Right lobe of liver (tissue), 6 donors: ENCODE data around the gene HBG2. TPM values are rescaled to one million over a fixed set of nuclear protein-coding genes. Genes with fewer than 3 reads are reported as not detected.

Source experiments
- ATAC-seq, 4 donors: fragments of 200-7000 bp; cut with Tn5 transposase; one replicate each; pipeline ENCODE4 v1.9.1; 2020; ENCODE audit warnings: mild to moderate bottlenecking in 4 of 4, moderate library complexity in 4 of 4
- DNase-seq, 3 donors: peaks; one replicate each; pipeline ENCODE4 v3.0.0-alpha.2; 2020
- H3K27ac ChIP-seq, 3 donors: fragments of 200-600 bp; one replicate each; pipeline ENCODE4 v1.8.0; 2022
- H3K27me3 ChIP-seq, 2 donors: fragments of 200-600 bp; one replicate each; pipeline ENCODE4 v1.8.0; 2022
- H3K36me3 ChIP-seq, 4 donors: fragments of 200-600 bp; sonication (generic) in 1 of 4; one replicate each; pipeline versions ENCODE4 v1.5.1 to v1.8.0; 2017 to 2022; ENCODE audit warnings: control low read depth in 1 of 4
- H3K4me1 ChIP-seq, 4 donors: fragments of 200-600 bp; sonication (generic) in 1 of 4; one replicate each; pipeline versions ENCODE4 v1.5.1 to v1.8.0; 2017 to 2022; ENCODE audit warnings: control low read depth in 1 of 4
- H3K4me3 ChIP-seq, 3 donors: fragments of 200-600 bp; one replicate each; pipeline ENCODE4 v1.8.0; 2022
- H3K9me3 ChIP-seq, 4 donors: fragments of 200-600 bp; sonication (generic) in 1 of 4; one replicate each; pipeline versions ENCODE4 v1.5.1 to v1.8.0; 2017 to 2022; ENCODE audit warnings: control low read depth in 1 of 4
- POLR2A ChIP-seq: fragments of 450-650 bp; IDR thresholded peaks from one replicate; pipeline ENCODE4 v1.6.1; 2017; ENCODE audit warnings: antibody characterized with exemption, mild to moderate bottlenecking
- WGBS: methylation state at CpG from one replicate; pipeline ENCODE4 v1.1.6; 2018; ENCODE audit warnings: low coverage, low lambda C conversion rate; ENCODE audit not compliant: insufficient coverage; ENCODE audit errors: missing lambda C conversion rate; 5-methylcytosine and 5-hydroxymethylcytosine counted together
- intact Hi-C, 2 donors: fragments of 100-400 bp; cut with DNase I; formaldehyde crosslinking; loops; one replicate each; pipeline versions ENCODE4 v1.11.2 to v1.14.1; 2022
- total RNA-seq, 6 experiments: library from RNA; depleted of rRNA in 2 of 6; stranded (reverse); fragments of >200 nt in 2 of 6; fragmentation: NEBNext Ultra II Directional in 3 of 6; extraction: Animal tissue kit (Norgen Biotek cat#: 25700) in 3 of 6; gene quantifications; one replicate each; pipeline versions ENCODE4 v1.1.0 to v1.2.4, GENCODE V29; 2016 to 2023
- TF ChIP-seq, protein P1 (sequence below), 4 donors: fragments of 200-600 bp in 3 of 4; fragments of 450-650 bp in 1 of 4; IDR thresholded peaks; one replicate each; pipeline versions ENCODE4 v1.5.1 to v1.8.0; 2016 to 2022; ENCODE audit warnings: antibody characterized with exemption in 4 of 4, mild to moderate bottlenecking in 2 of 4
- donor health status: DM: no; HTN: yes; CAD: no.
- donor health status: DM: no; HTN: no; CAD: no.
- donor health status: DM: no; HTN: no; CAD: no.
- donor health status: DM: no; HTN: yes; CAD: no.
- donor health status: DM: no; HTN: yes; CAD: no.

HBG2 gene
- total RNA-seq, 6 experiments from 2014 or later = not detected

DNA sequence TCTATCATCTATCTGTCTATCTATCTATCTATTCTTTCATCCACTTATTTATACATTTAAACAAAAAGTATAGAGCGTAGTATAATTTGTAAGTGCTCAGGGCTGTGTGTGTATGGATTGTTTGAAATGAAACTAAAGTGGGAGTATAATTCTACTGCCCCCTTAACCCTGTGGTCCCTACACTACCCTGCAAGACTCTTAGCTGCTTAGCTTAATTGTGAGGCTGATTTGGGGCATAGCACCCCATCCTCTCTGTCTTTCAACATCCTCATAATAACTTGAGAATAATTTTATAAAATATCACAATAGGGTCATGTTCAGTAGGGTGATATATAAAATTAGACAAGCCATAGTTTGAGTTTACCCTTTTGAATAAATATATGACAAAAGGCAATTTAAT is 35.5 kb upstream of the HBG2 start:
- Histone ChIP-seq H3K4me3 (no peak overlapping the region), H3K27ac (no peak overlapping the region), H3K36me3 (no peaks in the 10 kb centered on the region), H3K27me3 (no peaks in the 10 kb centered on the region), H3K9me3 (no peaks in the 10 kb centered on the region), H3K4me1 (no peaks in the 10 kb centered on the region)
- WGBS = 67% methylated on average over 1 of the region's 1 CpG
- no peak for DNase-seq
- TF ChIP-seq POLR2A = no peak
- TF ChIP-seq, protein P1, sequence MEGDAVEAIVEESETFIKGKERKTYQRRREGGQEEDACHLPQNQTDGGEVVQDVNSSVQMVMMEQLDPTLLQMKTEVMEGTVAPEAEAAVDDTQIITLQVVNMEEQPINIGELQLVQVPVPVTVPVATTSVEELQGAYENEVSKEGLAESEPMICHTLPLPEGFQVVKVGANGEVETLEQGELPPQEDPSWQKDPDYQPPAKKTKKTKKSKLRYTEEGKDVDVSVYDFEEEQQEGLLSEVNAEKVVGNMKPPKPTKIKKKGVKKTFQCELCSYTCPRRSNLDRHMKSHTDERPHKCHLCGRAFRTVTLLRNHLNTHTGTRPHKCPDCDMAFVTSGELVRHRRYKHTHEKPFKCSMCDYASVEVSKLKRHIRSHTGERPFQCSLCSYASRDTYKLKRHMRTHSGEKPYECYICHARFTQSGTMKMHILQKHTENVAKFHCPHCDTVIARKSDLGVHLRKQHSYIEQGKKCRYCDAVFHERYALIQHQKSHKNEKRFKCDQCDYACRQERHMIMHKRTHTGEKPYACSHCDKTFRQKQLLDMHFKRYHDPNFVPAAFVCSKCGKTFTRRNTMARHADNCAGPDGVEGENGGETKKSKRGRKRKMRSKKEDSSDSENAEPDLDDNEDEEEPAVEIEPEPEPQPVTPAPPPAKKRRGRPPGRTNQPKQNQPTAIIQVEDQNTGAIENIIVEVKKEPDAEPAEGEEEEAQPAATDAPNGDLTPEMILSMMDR (IDR thresholded peaks at IDR 0.05) = no peak
- intact Hi-C loops = no loop called here
- ATAC-seq = no peak

DNA sequence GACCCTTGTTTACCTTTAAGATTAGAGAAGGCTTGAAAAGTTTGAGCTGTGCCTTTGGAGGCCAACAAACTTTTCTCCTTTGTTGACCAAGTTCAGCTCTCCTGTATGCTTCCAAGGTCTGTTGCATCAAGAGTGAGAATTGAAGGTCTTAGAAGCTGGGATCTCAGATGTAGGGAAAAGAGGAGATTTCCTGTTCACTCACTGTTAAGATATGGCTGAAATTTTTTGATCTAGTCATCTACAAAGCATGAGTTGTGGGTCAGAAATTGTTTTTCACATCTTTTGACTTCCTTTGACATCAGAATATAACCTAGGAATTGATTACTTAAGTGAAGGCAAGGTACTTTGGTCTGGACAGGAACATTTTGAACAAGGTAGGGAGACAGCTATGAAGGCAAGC is 35.1 kb upstream of the HBG2 start:
- Histone ChIP-seq H3K36me3 (no peaks in the 10 kb centered on the region), H3K27ac (no peak overlapping the region), H3K4me3 (no peak overlapping the region), H3K9me3 (no peaks in the 10 kb centered on the region), H3K4me1 (no peaks in the 10 kb centered on the region), H3K27me3 (no peaks in the 10 kb centered on the region)
- no peak for TF ChIP-seq POLR2A
- TF ChIP-seq, protein P1 (IDR thresholded peaks at IDR 0.05) = no peak
- no peak for ATAC-seq
- DNase-seq = no peak
- intact Hi-C loops = no loop called here

DNA sequence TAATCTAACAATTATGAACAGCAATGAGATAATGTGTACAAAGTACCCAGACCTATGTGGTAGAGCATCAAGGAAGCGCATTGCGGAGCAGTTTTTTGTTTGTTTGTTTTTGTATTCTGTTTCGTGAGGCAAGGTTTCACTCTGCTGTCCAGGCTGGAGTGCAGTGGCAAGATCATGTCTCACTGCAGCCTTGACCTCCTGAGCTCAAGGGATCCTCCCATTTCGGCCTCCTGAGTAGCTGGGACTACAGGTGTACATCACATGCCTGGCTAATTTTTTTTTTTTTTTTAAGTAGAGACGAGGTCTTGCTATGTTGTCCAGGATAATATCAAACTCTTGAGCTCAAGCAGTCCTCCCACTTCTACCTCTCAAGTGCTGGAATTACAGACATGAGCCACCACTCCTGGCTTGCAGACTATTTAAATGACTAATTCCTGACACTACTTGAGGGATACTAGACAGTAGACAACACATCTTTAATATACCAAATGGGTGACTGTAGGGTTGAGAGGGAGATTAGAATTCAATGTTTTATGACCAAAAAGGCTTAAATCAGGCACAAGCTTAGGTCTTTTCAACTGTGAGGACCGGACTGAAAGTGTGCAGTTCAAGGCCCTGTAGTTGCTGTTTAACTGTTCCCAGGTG is 34.4 kb upstream of the HBG2 start:
- ATAC-seq (no peak), DNase-seq (no peak)
- Histone ChIP-seq H3K27me3 (no peaks in the 10 kb centered on the region), H3K36me3 (no peaks in the 10 kb centered on the region), H3K27ac (no peak overlapping the region), H3K4me3 (no peak overlapping the region), H3K9me3 (no peaks in the 10 kb centered on the region), H3K4me1 (no peaks in the 10 kb centered on the region)
- 58% methylated on average over 6 of the region's 6 CpGs for WGBS
- intact Hi-C loops = no loop called here
- no peak for TF ChIP-seq POLR2A

DNA sequence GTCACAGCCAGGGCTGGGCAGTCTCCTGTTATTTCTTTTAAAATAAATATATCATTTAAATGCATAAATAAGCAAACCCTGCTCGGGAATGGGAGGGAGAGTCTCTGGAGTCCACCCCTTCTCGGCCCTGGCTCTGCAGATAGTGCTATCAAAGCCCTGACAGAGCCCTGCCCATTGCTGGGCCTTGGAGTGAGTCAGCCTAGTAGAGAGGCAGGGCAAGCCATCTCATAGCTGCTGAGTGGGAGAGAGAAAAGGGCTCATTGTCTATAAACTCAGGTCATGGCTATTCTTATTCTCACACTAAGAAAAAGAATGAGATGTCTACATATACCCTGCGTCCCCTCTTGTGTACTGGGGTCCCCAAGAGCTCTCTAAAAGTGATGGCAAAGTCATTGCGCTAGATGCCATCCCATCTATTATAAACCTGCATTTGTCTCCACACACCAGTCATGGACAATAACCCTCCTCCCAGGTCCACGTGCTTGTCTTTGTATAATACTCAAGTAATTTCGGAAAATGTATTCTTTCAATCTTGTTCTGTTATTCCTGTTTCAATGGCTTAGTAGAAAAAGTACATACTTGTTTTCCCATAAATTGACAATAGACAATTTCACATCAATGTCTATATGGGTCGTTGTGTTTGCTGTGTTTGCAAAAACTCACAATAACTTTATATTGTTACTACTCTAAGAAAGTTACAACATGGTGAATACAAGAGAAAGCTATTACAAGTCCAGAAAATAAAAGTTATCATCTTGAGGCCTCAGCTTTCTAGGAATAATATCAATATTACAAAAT is 33.7 kb upstream of the HBG2 start:
- peak in 1 of 3 donors; percentile 25 for DNase-seq
- intact Hi-C loops = no loop called here
- ATAC-seq = no peak
- H3K36me3 ChIP-seq = no peaks in the 10 kb centered on the region
- H3K9me3 ChIP-seq = no peaks in the 10 kb centered on the region
- TF ChIP-seq, protein P1 (IDR thresholded peaks at IDR 0.05) = no peak
- TF ChIP-seq POLR2A = no peak
- H3K27me3 ChIP-seq = no peaks in the 10 kb centered on the region
- no peak overlapping the region for H3K27ac ChIP-seq
- no peak overlapping the region for H3K4me3 ChIP-seq
- WGBS = 53% methylated on average over 6 of the region's 7 CpGs
- H3K4me1 ChIP-seq = no peaks in the 10 kb centered on the region

DNA sequence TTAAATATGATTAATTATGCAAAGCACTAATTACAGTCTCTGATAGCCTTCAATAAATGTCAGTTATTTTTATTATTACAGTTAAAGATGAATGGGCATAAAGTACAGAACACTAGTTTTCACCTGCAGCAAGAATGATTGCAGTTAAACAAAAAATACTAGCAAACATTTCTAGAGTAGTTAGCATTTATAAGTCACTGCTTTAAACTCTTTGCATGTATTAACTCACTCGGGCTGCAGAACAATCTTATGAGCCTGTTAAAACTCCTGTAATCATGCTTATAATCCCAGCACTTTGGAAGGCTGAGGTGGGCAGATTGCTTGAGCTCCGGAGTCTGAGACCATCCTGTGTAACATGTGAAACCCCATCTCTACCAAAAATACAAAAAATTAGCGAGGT is 32.3 kb upstream of the HBG2 start:
- Histone ChIP-seq H3K9me3 (no peaks in the 10 kb centered on the region), H3K27ac (no peak overlapping the region), H3K36me3 (no peaks in the 10 kb centered on the region), H3K27me3 (no peaks in the 10 kb centered on the region), H3K4me1 (no peaks in the 10 kb centered on the region), H3K4me3 (no peak overlapping the region)
- intact Hi-C loops = no loop called here
- 59% methylated on average over 3 of the region's 3 CpGs for WGBS
- no peak for DNase-seq
- ATAC-seq = no peak
- TF ChIP-seq, protein P1 (IDR thresholded peaks at IDR 0.05) = no peak
- TF ChIP-seq POLR2A = no peak
